HG02798 (cell line): ENCODE measurements around the gene PPP3CA.

Experiments
- ATAC-seq: cut with Tn5 transposase; IDR thresholded peaks from one replicate; pipeline ENCODE4 v1.9.1; 2021; ENCODE audit warnings: mild to moderate bottlenecking; ENCODE audit not compliant: unreplicated experiment, poor library complexity

The PPP3CA gene

DNA sequence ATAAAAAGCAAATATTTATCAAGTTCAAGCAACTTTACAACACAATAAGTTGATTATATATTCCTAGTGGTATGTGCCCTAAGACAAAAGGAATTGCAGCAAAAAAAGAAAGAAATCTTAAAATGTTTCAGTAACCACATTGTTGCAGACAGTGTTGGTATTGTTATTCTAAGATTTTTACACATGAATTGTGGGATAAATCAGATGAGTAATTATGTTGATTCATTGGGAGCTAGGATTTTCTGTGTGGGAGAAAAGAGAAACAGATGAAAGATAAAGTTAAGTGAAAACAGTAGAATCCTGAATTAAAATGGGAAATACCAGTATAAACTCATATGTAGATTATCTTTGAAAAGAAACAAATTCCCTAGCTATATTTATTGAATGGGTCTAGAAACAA is 362.4 kb downstream of the PPP3CA start:
- ATAC-seq = no peak

DNA sequence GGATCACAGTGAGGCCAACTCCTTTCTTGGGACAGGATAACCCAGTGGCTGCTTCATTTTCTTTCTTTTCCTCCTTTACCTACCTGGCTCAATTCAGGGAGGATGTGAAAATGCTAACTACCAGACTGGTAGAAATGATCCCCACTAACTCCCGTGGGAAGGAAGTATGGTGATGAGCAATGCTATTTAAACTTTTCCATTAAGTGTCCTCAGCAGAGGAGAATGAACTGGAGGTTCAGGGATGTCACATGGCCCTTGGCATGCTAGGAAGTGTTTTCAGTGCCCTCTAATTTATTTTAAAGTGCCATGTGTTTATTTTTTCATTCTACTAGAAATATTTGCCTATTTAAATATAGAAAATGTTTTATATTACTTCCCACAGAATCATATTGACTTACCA is 363.9 kb downstream of the PPP3CA start:
- no peak for ATAC-seq

DNA sequence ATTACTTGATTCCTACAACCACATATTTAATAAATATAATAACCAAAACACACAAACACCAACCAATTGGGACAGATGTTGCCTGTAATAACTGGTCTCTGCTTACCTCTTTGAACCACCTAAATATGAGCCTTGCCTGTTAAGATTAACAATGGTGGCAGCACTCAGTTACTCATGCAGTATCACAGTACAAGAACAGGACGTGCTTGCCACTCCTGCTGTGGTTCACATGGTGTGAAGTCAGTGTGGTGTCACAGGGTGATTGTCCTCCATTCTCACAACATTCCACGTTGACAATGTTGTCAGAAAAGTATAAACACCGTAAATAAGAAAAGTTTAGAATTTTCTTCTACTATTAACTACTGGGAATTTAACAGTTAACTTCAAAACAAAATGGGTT is 365.0 kb downstream of the PPP3CA start:
- no peak for ATAC-seq

DNA sequence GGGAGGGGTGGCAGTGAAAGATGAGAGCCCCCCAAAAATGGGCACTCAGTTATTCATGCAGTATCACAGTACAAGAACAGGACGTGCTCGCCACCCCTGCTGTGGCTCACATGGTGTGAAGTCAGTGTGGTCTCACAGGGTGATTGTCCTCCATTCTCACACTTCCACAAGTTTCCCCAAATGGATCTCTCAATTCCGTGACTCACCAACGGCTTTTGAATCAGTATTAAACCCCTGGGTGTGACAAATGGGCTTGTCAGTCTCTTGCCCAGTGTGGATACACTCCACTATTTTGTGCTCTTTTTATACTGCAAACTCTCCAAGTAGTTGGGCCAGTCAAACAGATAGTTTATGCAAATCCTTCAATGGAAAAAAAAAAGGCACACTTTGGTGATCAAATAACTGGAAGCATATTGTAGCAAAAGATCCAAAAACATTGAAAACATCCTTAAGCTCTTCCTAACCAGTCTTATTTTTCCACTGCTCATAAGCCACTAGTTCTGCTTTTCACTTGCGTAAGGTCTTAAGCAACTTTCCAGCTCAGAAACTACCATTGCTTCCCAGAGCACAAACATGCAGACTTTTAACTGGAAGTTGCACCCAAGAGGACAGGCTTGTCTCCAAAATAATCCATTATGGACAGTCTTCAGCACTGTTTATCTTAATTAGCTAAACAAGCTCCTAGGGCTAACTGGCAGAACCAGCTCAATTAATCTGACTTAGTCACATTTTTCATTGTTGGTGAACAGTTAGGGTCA is 365.7 kb downstream of the PPP3CA start:
- no peak for ATAC-seq

DNA sequence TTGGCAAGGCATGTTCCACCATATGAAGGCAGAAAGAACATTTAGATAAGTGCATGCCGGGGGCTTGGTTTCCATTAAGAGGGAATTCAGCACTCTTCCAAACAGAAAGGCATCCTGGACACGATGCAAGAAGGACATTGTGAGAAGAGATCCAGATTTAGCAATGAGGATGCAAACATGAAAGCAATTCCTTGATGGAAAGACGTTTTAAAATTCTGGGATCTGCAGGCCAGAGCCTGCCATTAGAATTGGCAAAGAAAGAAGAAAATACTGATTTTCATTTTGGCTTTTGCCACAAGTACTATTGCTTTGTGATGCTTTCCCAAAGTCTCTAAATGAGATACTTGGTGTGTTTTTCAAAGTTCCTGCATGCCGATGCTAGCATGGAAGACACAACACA is 367.6 kb downstream of the PPP3CA start:
- ATAC-seq = no peak

DNA sequence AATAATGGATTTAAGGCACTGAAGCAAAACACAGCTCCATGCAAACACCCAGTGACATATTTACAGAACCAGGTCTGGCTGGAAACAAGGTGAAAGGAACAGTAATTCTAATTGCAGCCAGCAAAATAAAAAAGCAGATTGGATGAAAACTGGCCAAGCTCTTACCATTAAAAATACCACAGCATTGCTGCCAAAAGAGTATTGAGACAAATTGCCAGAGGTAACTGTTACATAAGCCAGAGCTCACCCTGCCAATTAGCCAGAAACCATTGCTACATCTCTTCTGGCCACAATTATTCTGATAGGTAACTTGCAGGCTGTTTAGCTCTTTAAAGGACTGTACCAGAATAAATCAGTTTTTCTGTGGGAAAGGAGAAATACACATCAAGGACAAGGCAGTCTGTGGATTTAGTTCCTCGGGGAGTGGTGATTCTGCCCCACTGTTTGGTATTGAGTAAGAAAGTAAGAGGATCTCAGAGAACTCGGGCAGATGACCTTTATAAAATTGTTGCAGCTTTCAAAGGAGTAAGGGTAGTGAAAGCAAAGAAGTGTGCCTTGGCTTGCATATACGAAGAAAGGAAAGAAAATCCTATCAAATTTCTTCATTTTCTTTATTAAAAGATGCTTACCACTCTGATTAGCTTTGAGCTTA is 369.5 kb downstream of the PPP3CA start:
- no peak for ATAC-seq

DNA sequence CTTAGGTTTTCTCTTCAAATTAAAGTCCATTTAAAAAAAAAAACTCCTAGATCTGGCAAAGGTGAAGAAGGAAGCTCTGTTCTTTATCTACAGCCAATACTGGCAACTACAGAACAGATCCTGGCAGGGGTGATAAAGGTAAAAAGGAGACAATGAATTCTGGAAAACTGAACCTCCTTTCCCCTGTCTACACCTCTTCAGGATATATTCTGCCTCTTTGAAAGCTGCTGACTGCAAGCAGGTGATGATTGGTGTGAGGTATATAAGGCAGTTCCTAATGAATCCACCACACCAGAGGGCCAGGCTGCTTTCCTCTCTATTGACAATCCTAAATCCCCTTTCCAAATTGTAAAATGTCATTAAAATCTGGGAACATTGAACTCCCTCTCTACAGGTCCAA is 370.1 kb downstream of the PPP3CA start:
- ATAC-seq = no peak
